ENCODE data around the gene ST3GAL4. TPM values are rescaled to one million over a fixed set of nuclear protein-coding genes. Genes with fewer than 3 reads are reported as not detected.

ST3GAL4 gene
- total and polyA plus RNA-seq, 9 of the 15 experiments (the other 6 are each of a cell fraction or from before 2014, with no cell fraction given): 0.27 to 22.9 (median 10.5) TPM

GRCh38 chr11:126313826-126314225 lies 41.7 kb upstream of the ST3GAL4 start:
- no peaks in the 10 kb centered on the region for H3K9me1 ChIP-seq (ENCODE audit: control insufficient read depth, insufficient read depth, low read length)
- no peak overlapping the region for H3K4me2 ChIP-seq (ENCODE audit: insufficient read depth, low read length)
- no peak overlapping the region for H3K27ac ChIP-seq (ENCODE audit: extremely low read depth, low read depth, low read length)
- no peak overlapping the region for H3K9ac ChIP-seq (ENCODE audit: insufficient read depth in 1 of 2, low read depth in 2 of 2, low read length in 2 of 2)
- no peaks in the 10 kb centered on the region for H3K27me3 ChIP-seq (ENCODE audit: control insufficient read depth in 2 of 2, insufficient read depth in 2 of 2, low read length in 2 of 2)
- 85% methylated on average over 5 of the region's 5 CpGs for WGBS (ENCODE audit: insufficient coverage, low coverage, missing lambda C conversion rate)
- in situ Hi-C loops (cut with MboI) (loop anchor here (25.0 kb wide), 2 partner anchors 98 to 673 kb away; no protein-coding TSS in a partner anchor), intact Hi-C loops (cut with micrococcal nuclease) (loop anchor here (5.0 kb wide), 1 partner anchor 108 kb away; no protein-coding TSS in a partner anchor)
- no peaks in the 10 kb centered on the region for H3K79me2 ChIP-seq (ENCODE audit: control insufficient read depth, insufficient read depth, low read length)
- no peaks in the 10 kb centered on the region for H4K20me1 ChIP-seq (replicated peaks; ENCODE audit: control insufficient read depth, insufficient read depth, low read length)
- BruUV-seq (replicated peaks): no TSS peak
- TF ChIP-seq ZKSCAN3 (CRISPR knock-in tag; IDR thresholded peaks at IDR 0.05) (no peak), ETV1 (tag; conservative IDR thresholded peaks at IDR 0.05; ENCODE audit: low read depth) (no peak), BRCA1 (IDR thresholded peaks at IDR 0.05) (no peak), BRCA1 (CRISPR knock-in tag; IDR thresholded peaks at IDR 0.05) (no peak), ZNF77 (CRISPR knock-in tag; IDR thresholded peaks at IDR 0.05) (no peak), ZNF444 (CRISPR knock-in tag; IDR thresholded peaks at IDR 0.05) (no peak), HOXB6 (CRISPR knock-in tag; IDR thresholded peaks at IDR 0.05; ENCODE audit: borderline replicate concordance) (no peak), ZNF76 (CRISPR knock-in tag; IDR thresholded peaks at IDR 0.05; ENCODE audit: borderline replicate concordance) (no peak), SAFB (IDR thresholded peaks at IDR 0.05; ENCODE audit: borderline replicate concordance, low read depth, low read length) (no peak), CHD1 (IDR thresholded peaks at IDR 0.05; ENCODE audit: low read length) (no peak), PPARD (CRISPR knock-in tag; IDR thresholded peaks at IDR 0.05) (no peak), SPI1 (IDR thresholded peaks at IDR 0.05; ENCODE audit: borderline replicate concordance, low read depth, low read length) (no peak), ZNF316 (IDR thresholded peaks at IDR 0.05) (no peak), MEF2A (IDR thresholded peaks at IDR 0.05; ENCODE audit: control insufficient read depth, low read depth, low read length) (no peak), MYC (IDR thresholded peaks at IDR 0.05; ENCODE audit: low read depth, low read length) (no peak), MYC (CRISPR knock-in tag; IDR thresholded peaks at IDR 0.05; ENCODE audit: borderline replicate concordance, low read depth) (no peak), BRF2 (IDR thresholded peaks at IDR 0.05; ENCODE audit: borderline replicate concordance, insufficient read depth, insufficient read length) (no peak)
- TF ChIP-seq, protein P1, sequence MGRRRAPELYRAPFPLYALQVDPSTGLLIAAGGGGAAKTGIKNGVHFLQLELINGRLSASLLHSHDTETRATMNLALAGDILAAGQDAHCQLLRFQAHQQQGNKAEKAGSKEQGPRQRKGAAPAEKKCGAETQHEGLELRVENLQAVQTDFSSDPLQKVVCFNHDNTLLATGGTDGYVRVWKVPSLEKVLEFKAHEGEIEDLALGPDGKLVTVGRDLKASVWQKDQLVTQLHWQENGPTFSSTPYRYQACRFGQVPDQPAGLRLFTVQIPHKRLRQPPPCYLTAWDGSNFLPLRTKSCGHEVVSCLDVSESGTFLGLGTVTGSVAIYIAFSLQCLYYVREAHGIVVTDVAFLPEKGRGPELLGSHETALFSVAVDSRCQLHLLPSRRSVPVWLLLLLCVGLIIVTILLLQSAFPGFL (CRISPR knock-in tag; IDR thresholded peaks at IDR 0.05): no peak
- no peak for FAIRE-seq
- ATAC-seq: no peak
- CTCF ChIA-PET (ENCODE audit: low intra/inter-chr PET ratio): no interaction called here
- H3K4me1 ChIP-seq (replicated peaks in 1 of 2; ENCODE audit: control insufficient read depth in 2 of 2, insufficient read depth in 2 of 2, low read length in 2 of 2): no peaks in the 10 kb centered on the region; a peak in 2 of 5 replicates
- H3K36me3 ChIP-seq (ENCODE audit: control insufficient read depth, insufficient read depth, low read length): peaks cover 4% of the 10 kb centered on the region; the same call in 2 of the 3 replicates
- H2AFZ ChIP-seq (ENCODE audit: low read depth, low read length): no peak overlapping the region
- no peak overlapping the region for H3K4me3 ChIP-seq
- POLR2A ChIA-PET: no interaction called here
- no peaks in the 10 kb centered on the region for H3K9me3 ChIP-seq (replicated peaks; ENCODE audit: control insufficient read depth, insufficient read depth, low read depth, low read length)
- no peak for DNase-seq (ENCODE audit: extremely low read depth in 1 of 4, low spot score in 3 of 4)

Data from K562 (cell line).